Skeletal muscle tissue (tissue), 4 donors: ENCODE measurements around the gene CASP7. TPM values are rescaled to one million over a fixed set of nuclear protein-coding genes. Genes with fewer than 3 reads are reported as not detected.
A peak's percentile ranks its signal among the peaks of the same experiment; 100 is the strongest.

Experiments
- H3K27ac ChIP-seq: one replicate; pipeline ENCODE4 v1.7.0; 2013; ENCODE audit warnings: mild to moderate bottlenecking, low read depth, low read length, inconsistent platforms
- H3K27me3 ChIP-seq, 3 donors: one replicate each; pipeline ENCODE4 v1.7.0; 2013; ENCODE audit warnings: low read length in 3 of 3; ENCODE audit not compliant: control insufficient read depth in 3 of 3, insufficient read depth in 3 of 3
- H3K36me3 ChIP-seq, 3 donors: one replicate each; pipeline ENCODE4 v1.7.0; 2013; ENCODE audit warnings: low read length in 3 of 3; ENCODE audit not compliant: control insufficient read depth in 3 of 3, insufficient read depth in 3 of 3
- H3K4me1 ChIP-seq, 3 donors: one replicate each; pipeline ENCODE4 v1.7.0; 2013; ENCODE audit warnings: low read length in 3 of 3, mild to moderate bottlenecking in 3 of 3; ENCODE audit not compliant: control insufficient read depth in 3 of 3, insufficient read depth in 3 of 3
- H3K4me3 ChIP-seq, 3 donors: one replicate each; pipeline ENCODE4 v1.7.0; 2013; ENCODE audit warnings: low read length in 3 of 3
- H3K9ac ChIP-seq, 3 donors: one replicate each; pipeline ENCODE4 v1.7.0; 2013; ENCODE audit warnings: low read length in 3 of 3, mild to moderate bottlenecking in 3 of 3, moderate library complexity in 2 of 3, low read depth in 1 of 3
- H3K9me3 ChIP-seq, 3 donors: one replicate each; pipeline ENCODE4 v1.7.0; 2013; ENCODE audit warnings: low read length in 3 of 3; ENCODE audit not compliant: control insufficient read depth in 3 of 3
- total RNA-seq: library from RNA; depleted of rRNA; stranded (reverse); fragments of >200 nt; gene quantifications from one replicate; pipeline ENCODE4 v1.2.3, GENCODE V29; 2014
- donor health status: Osteomylitis.

CASP7 gene
- 13.6 TPM for total RNA-seq

DNA sequence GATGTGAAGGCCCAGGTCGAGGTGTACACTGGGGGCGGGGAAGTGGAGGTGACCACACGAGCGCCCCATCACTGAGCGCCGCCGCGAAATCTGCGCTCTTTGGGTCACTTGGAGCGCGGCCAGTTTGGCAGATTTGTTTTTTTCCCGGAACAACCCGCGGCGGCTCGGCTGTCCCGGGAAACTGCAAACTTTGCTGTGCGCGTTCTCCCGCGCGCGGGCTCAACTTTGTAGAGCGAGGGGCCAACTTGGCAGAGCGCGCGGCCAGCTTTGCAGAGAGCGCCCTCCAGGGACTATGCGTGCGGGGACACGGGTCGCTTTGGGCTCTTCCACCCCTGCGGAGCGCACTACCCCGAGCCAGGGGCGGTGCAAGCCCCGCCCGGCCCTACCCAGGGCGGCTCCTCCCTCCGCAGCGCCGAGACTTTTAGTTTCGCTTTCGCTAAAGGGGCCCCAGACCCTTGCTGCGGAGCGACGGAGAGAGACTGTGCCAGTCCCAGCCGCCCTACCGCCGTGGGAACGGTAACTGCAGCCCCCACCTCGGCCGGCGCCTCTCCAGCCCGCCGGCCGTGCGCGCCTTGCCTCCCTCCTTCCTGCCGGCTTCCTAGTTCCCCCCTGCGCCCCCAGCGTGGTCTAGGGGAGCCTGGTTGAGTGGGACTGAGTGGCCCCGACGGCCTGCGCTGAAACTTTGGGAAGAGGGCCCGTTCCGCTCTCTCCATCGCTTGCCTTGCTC, at the start of gene CASP7:
CASP7 (plus strand) TSS at position 450 of the 727 bp plus-strand sequence. CDS start 17,582 bp downstream, outside the sequence.
- H3K9ac ChIP-seq = peak within 1 kb of the TSS; percentile 92 to 99 (median 97)
- H3K27me3 ChIP-seq = no peaks in the 10 kb centered on the region
- H3K36me3 ChIP-seq = no peaks in the 10 kb centered on the region

DNA sequence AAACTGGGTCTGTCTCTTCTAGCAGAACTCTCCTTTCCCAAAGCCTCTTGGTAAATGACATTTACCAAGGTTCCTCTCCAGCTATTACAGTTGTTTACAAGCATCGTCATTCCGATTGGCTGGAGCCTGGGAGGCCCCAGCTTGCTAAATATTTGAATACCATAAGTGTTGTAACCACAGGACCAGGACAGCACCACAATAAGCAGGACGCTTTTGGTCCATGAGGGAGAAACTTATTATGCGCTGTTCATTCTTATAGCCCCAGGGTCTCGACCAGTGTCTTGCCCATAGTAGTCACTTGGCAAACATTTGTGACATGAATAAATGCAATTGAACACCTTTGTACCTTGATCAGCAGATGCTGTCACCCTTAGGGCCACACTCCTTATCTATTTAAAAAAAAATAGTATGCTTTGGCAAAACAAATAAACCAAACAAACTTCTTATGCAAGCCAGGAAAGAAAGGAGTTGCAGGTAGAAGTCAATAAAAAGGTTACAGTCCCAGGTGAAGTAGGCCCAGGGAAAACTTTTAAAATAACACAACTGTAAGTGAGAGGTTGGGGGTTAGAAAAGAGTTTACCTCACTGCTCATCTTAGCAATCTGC, 48.7 kb upstream of the CASP7 start:
- Histone ChIP-seq H3K9me3 (no peaks in the 10 kb centered on the region), H3K4me1 (peaks cover 34 to 76% (median 65%) of the 10 kb centered on the region in 3 donors)

More for the DNA sequence above, at the start of gene CASP7:
- Histone ChIP-seq H3K4me1 (peaks cover 12 to 27% (median 17%) of the 10 kb centered on the region in 3 donors), H3K9me3 (no peaks in the 10 kb centered on the region), H3K27ac (peak within 1 kb of the TSS; percentile 96), H3K4me3 (peak within 1 kb of the TSS; percentile 96 to 98 (median 97))

DNA sequence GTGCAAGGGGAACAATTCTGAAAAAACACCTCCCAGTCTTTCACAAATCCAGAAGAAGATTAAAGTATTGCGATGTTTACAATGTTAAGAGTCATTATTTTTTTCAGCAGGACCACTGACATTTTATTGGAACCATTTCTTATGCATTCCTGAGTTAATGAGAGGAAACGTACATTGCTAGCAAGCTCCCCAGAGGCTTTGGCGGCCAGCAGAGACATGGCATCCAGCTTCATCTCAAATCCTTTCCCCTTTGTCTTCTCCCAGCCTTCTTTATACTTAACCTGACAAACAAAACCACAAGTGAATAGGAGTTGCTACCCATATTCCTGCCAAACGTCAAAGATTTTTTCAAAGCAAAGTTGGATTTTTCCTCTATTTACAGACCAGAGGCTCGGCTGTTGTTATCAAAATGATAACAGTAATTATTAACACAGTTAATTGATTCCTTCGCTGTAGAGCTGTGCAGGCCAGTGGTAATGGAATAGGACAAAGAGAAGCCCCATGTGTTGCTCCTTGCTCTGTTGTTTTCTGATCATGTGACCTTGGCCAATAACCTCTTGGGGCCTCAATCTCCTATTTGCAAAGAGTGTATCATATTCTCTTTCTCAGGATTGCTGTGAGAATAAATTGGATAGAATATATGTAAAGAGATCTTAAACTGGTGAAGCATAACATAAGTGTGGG, 47.9 kb upstream of the CASP7 start:
- Histone ChIP-seq H3K27me3 (no peaks in the 10 kb centered on the region), H3K9me3 (no peaks in the 10 kb centered on the region), H3K4me1 (peaks cover 26 to 74% (median 61%) of the 10 kb centered on the region in 3 donors), H3K36me3 (peaks cover 67 to 70% (median 69%) of the 10 kb centered on the region in 3 donors), H3K4me3 (no peak overlapping the region), H3K9ac (no peak overlapping the region), H3K27ac (no peak overlapping the region)

More for the DNA sequence above, 48.7 kb upstream of the CASP7 start:
- no peak overlapping the region for H3K4me3 ChIP-seq
- H3K9ac ChIP-seq = no peak overlapping the region
- H3K27me3 ChIP-seq = no peaks in the 10 kb centered on the region
- no peak overlapping the region for H3K27ac ChIP-seq
- peaks cover 66 to 67% (median 66%) of the 10 kb centered on the region in 3 donors for H3K36me3 ChIP-seq

DNA sequence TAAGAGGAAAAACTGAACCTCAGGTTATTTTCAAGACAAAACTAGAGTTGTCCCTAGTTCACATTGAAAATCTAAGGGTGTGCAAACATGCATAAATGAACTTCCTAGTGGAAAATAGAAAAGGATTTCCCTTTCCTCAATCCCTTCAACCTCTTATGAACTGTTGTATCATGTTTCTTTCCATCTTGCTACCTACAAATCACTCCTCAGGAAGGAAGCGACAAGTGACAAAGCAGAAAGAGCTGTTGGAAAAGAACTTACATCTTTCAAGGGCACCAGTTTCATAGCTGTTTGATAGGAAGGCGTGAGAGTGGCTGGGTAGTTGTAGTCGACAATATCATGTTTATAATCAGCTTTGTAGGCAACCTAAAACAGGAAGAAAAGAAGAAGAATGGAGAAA, 39.7 kb upstream of the CASP7 start:
- no peak overlapping the region for H3K4me3 ChIP-seq
- peaks cover 49 to 71% (median 51%) of the 10 kb centered on the region in 3 donors for H3K36me3 ChIP-seq
- peaks cover 15 to 45% (median 36%) of the 10 kb centered on the region in 3 donors for H3K4me1 ChIP-seq
- H3K27me3 ChIP-seq = no peaks in the 10 kb centered on the region
- no peak overlapping the region for H3K9ac ChIP-seq
- H3K27ac ChIP-seq = peak overlapping the region; percentile 39
- H3K9me3 ChIP-seq = no peaks in the 10 kb centered on the region

DNA sequence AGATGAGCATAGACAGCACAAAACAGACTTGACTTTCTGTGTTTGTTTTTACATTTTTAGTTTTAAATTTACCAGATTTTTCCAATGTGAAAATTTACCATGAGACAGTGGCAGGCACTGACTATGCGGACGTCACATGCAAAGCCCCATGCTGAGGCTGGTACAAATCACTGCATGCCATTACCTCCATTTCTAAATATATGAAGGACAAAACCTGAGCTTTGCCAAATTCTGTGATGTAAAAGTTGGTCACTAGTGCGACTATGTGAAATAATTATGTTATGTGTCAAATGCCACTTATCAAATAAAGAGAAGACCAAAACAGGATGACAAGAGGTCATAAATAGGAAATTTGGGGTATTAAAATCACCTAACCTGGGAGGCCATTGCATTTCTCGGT, 38.0 kb upstream of the CASP7 start:
- no peaks in the 10 kb centered on the region for H3K27me3 ChIP-seq
- H3K27ac ChIP-seq = peak overlapping the region; percentile 34
- H3K4me1 ChIP-seq = peaks cover 27 to 44% (median 38%) of the 10 kb centered on the region in 3 donors
- peaks cover 49 to 62% (median 52%) of the 10 kb centered on the region in 3 donors for H3K36me3 ChIP-seq
- H3K9ac ChIP-seq = no peak overlapping the region
- H3K4me3 ChIP-seq = no peak overlapping the region
- H3K9me3 ChIP-seq = no peaks in the 10 kb centered on the region

DNA sequence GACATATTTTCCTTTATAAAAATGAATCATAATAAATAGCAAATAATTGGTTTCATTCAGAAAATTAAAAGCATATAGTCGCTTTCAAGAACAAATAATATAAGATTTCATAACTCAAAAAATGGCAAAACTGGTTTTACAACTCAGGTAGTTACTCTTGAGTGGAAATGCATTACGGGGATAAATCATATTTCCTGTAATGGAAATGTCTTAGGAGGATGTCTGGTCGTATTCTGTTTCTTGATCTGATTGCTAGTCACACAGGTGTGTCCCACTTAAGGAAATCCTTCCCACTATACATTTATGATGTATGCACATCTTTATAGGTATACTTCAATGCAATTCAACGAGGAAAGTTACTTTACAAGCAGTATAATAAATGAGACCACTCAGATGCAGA, 36.5 kb upstream of the CASP7 start:
- Histone ChIP-seq H3K4me3 (no peak overlapping the region), H3K36me3 (peaks cover 51 to 69% (median 57%) of the 10 kb centered on the region in 3 donors), H3K4me1 (peaks cover 41 to 54% (median 47%) of the 10 kb centered on the region in 3 donors), H3K9me3 (no peaks in the 10 kb centered on the region), H3K27me3 (no peaks in the 10 kb centered on the region), H3K27ac (no peak overlapping the region), H3K9ac (no peak overlapping the region)

DNA sequence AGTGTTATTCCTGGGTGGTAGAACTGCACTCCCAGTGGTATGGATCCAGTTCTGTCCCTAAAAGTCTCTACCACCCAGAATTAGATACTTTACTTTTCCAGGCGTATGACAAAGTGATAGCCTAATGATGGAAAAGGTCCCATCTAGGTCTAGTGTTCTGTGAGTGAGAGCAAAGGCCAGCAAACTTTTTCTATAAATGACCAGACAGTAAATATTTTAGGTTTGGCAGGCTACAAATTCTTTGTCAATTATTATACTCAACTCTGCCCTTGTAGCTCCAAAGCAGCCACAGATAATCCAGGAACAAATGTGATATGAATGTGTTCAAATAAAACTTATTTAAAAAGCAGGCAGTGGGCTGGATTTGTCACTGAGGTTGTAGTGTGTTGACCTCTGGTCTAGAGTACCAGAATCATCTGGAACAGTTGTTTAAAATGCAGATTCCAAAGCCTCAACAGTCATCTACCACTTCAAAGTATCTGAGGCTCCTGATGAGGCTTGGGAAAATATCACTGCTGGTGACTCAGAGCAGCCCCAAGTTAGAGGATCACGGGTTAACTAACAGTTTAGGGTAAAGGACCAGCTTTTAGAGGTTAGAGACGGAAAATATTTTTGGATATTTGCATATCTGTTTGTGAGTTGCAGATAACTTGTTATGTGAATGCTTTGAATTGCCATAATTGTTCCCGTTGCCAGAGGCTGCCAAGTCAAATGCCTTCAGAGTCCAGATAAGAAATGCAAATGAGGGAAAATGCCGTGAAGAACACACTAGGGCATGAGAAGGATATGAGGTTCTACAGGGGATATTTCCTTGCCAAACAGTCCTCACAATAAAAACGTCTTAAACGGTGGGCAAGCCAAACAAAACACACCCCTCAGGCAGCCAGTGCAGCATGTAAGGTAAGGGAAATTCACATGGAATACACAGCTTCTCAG, 35.3 kb upstream of the CASP7 start:
- Histone ChIP-seq H3K4me1 (peaks cover 51 to 63% (median 54%) of the 10 kb centered on the region in 3 donors), H3K27ac (peak overlapping the region; percentile 80), H3K4me3 (no peak overlapping the region), H3K36me3 (peaks cover 41 to 60% (median 50%) of the 10 kb centered on the region in 3 donors), H3K9ac (no peak overlapping the region), H3K9me3 (no peaks in the 10 kb centered on the region), H3K27me3 (no peaks in the 10 kb centered on the region)

DNA sequence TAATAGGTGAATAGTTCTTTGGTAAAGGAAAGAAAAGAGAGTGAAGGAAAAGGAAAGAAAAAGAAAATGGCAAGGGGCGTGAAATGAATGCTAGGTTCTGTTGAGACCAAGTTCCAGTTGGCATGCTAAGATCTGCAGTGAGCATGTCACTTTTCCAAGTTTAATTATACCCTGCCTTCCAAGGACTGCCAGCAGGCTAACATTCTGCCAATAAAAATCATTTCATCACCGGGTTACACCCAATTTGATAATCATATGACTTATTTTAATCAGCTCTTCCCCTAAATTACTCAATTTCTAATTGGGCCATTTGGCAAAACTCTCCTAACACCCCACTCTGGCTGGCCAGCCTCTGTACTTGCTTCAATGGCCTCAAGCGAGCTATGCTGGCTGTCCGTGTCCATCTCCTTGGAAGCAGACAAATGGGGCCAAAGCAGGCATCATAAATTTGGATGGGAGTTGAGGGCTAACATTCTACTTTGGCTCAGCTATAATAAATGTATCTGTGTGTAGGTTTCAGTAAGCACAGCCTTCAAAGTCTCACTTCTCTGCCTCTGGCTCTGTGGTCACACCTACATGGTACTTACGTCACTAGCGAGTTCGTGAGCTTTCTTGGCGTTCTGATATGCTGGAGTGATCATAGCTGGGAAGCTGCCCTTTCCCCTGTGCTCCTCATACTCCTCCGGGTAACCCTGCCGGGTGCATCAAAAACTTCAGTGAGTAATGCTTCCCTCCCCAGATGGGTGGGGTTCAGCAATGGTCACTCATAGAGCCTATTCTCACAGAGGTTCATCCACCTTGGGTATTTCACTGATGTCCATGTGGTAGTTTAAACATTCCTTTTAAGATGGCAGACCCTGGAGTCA, 33.1 kb upstream of the CASP7 start:
- H3K36me3 ChIP-seq = peaks cover 54 to 69% (median 61%) of the 10 kb centered on the region in 3 donors
- H3K27ac ChIP-seq = peak overlapping the region; percentile 80
- peaks cover 62 to 77% (median 73%) of the 10 kb centered on the region in 3 donors for H3K4me1 ChIP-seq
- H3K9ac ChIP-seq = no peak overlapping the region
- H3K4me3 ChIP-seq = peak overlapping the region in 1 of 3 donors; percentile 7
- no peaks in the 10 kb centered on the region for H3K27me3 ChIP-seq
- H3K9me3 ChIP-seq = no peaks in the 10 kb centered on the region
